Loucy (cell line): ENCODE measurements around the gene ZFR.
"Not testable (repeated sequence)": the region's sequence is repeated elsewhere in the genome, so short reads cannot be mapped to it uniquely, and the experiment has no call there.

Experiments
- H2AFZ ChIP-seq: fragments of 200-600 bp; sonication (generic); 2 replicates; pipeline ENCODE4 v1.6.0; 2016; ENCODE audit warnings: antibody characterized with exemption, mild to moderate bottlenecking, low read length, moderate library complexity
- H3F3A ChIP-seq: fragments of 200-600 bp; 2 replicates; pipeline ENCODE4 v1.6.0; 2016; ENCODE audit warnings: antibody characterized with exemption, low read depth, mild to moderate bottlenecking
- H3K27me3 ChIP-seq: fragments of 200-600 bp; sonication (generic); 2 replicates; pipeline ENCODE4 v1.6.1; 2014; ENCODE audit warnings: low read length, mild to moderate bottlenecking; ENCODE audit not compliant: insufficient read depth, poor library complexity, severe bottlenecking
- H3K36me3 ChIP-seq: fragments of 200-600 bp; sonication (generic); 2 replicates; pipeline ENCODE4 v1.6.1; 2016; ENCODE audit warnings: low read length; ENCODE audit not compliant: insufficient read depth
- H3K4me1 ChIP-seq: fragments of 200-600 bp; sonication (generic); 2 replicates; pipeline ENCODE4 v1.5.1; 2014; ENCODE audit warnings: low read length, mild to moderate bottlenecking; ENCODE audit not compliant: insufficient read depth, poor library complexity, severe bottlenecking
- H3K4me2 ChIP-seq: fragments of 200-600 bp; sonication (generic); 2 replicates; pipeline ENCODE4 v1.6.0; 2014; ENCODE audit warnings: antibody characterized with exemption, low read length, low read depth, mild to moderate bottlenecking; ENCODE audit not compliant: poor library complexity, severe bottlenecking
- H3K4me3 ChIP-seq: fragments of 200-600 bp; sonication (generic); 2 replicates; pipeline ENCODE4 v1.5.1; 2014; ENCODE audit warnings: low read length, mild to moderate bottlenecking, mixed read lengths; ENCODE audit not compliant: poor library complexity, severe bottlenecking
- H3K79me2 ChIP-seq: fragments of 200-600 bp; sonication (generic); 2 replicates; pipeline ENCODE4 v1.6.1; 2014; ENCODE audit warnings: low read length; ENCODE audit not compliant: insufficient read depth
- H3K9ac ChIP-seq: fragments of 200-600 bp; sonication (generic); 2 replicates; pipeline ENCODE4 v1.6.0; 2014; ENCODE audit warnings: mild to moderate bottlenecking, low read depth, low read length, moderate library complexity; ENCODE audit not compliant: poor library complexity, severe bottlenecking
- H3K9me2 ChIP-seq: fragments of 200-600 bp; sonication (generic); replicated peaks from 2 replicates; pipeline ENCODE4 v1.6.1; 2016; ENCODE audit warnings: low read depth, low read length, mixed read lengths
- H3K9me3 ChIP-seq: fragments of 200-600 bp; sonication (generic); 2 replicates; pipeline ENCODE4 v1.6.1; 2014; ENCODE audit warnings: mild to moderate bottlenecking, antibody characterized with exemption, low read length, low read depth; ENCODE audit not compliant: insufficient read depth
- H4K20me1 ChIP-seq: fragments of 200-600 bp; sonication (generic); 2 replicates; pipeline ENCODE4 v1.6.0; 2014; ENCODE audit warnings: antibody characterized with exemption, low read length, mild to moderate bottlenecking; ENCODE audit not compliant: insufficient read depth, poor library complexity, severe bottlenecking
- CTCF ChIP-seq: fragments of 200-600 bp; sonication (generic); conservative IDR thresholded peaks from 2 replicates; pipeline ENCODE4 v1.5.1; 2014; ENCODE audit warnings: mild to moderate bottlenecking, antibody characterized with exemption, low read length
- EZH2phosphoT487 ChIP-seq: fragments of 200-600 bp; IDR thresholded peaks from 2 replicates; pipeline ENCODE4 v1.6.1; 2018; ENCODE audit warnings: antibody characterized with exemption, mild to moderate bottlenecking, moderate library complexity, borderline replicate concordance

ZFR gene

DNA sequence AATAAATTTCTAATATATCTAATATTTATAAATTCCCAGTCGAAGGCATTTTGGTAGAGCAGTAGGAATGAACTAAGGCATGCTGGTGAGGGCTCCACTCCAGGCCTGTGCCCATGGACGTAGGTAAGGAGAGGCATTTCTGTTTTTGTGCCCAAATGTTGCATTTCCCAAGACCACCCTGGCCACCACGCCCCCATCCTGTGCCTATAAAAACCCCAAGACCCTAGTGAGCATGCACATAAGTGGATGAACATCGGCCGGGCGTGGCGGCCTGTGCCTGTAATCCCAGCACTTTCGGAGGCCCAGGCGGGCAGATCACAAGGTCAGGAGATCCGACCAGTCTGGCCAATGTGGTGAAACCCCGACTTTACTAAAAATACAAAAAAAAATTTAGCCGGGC, 121.7 kb downstream of the ZFR start:
- Histone ChIP-seq H3K9ac (no peak overlapping the region), H3K4me1 (no peaks in the 10 kb centered on the region), H3K9me3 (peaks cover 8% of the 10 kb centered on the region; the same call in 1 of the 2 replicates), H3K9me2 (no peaks in the 10 kb centered on the region), H3F3A (no peaks in the 10 kb centered on the region), H4K20me1 (no peaks in the 10 kb centered on the region), H3K27me3 (no peaks in the 10 kb centered on the region), H3K4me3 (no peak overlapping the region), H2AFZ (no peak overlapping the region), H3K36me3 (no peaks in the 10 kb centered on the region), H3K79me2 (no peaks in the 10 kb centered on the region), H3K4me2 (no peak overlapping the region)
- TF ChIP-seq CTCF (no peak), EZH2phosphoT487 (no peak)

DNA sequence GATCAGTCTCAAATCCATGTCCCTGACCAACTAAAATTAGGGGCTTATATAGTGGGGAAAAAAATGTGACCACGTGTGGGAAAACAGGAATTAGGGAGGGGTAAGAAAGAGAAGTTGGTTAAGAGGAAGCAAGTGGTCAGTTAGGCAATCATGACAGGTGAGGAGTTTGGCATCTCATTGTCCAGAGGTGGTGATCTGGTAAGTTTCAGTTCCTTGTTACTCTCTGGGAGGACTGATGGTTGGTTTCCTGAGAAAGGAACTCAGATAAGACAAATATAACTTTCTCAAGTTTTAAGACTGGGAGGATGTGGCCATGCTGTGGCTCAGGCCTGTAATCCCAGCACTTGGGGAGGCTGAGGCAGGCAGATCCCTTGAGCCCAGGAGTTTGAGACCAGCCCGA, 122.8 kb downstream of the ZFR start:
- H3K9me3 ChIP-seq, H3K9ac ChIP-seq, H3K79me2 ChIP-seq, H3K9me2 ChIP-seq, H3F3A ChIP-seq, H3K4me1 ChIP-seq, H3K4me3 ChIP-seq, H4K20me1 ChIP-seq, H3K36me3 ChIP-seq, H3K4me2 ChIP-seq, H2AFZ ChIP-seq, H3K27me3 ChIP-seq: not testable (repeated sequence)

DNA sequence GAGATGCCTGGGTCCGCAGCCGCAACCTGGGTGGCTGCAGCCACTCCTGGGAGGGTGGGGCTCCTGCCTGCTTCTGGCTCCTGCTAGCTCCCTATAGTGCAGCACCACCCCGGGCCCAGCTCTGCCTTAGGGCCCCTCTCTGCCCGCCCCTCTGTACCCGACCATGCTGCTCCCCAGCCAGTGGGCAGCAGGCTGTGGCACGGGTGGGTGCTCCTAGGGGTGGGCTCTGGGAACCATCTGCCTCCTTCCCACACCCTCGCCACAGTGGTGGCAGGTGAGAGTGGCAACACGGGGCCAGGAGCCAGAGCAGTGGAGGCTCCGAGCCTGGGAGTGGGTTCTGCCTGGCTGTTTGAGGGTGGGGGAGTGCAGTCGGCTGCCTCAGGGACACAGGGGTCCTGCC, 124.0 kb downstream of the ZFR start:
- Histone ChIP-seq H3K27me3 (no peaks in the 10 kb centered on the region), H3K9me2 (no peaks in the 10 kb centered on the region), H3K4me2 (no peak overlapping the region), H3K36me3 (no peaks in the 10 kb centered on the region), H3K9ac (no peak overlapping the region), H3F3A (no peaks in the 10 kb centered on the region), H3K4me1 (no peaks in the 10 kb centered on the region), H2AFZ (no peak overlapping the region), H3K79me2 (no peaks in the 10 kb centered on the region), H3K4me3 (no peak overlapping the region), H4K20me1 (no peaks in the 10 kb centered on the region), H3K9me3 (peaks cover 8% of the 10 kb centered on the region; the same call in 1 of the 2 replicates)
- TF ChIP-seq EZH2phosphoT487, result no peak
- no peak for TF ChIP-seq CTCF

- Histone ChIP-seq H3F3A (0 out of 2 replicates have a peak, but pooled peaks cover under 1% of the 10 kb centered on the region), H3K4me2 (no peak overlapping the region), H3K36me3 (no peaks in the 10 kb centered on the region), H3K4me1 (no peaks in the 10 kb centered on the region), H3K4me3 (no peak overlapping the region), H3K9me2 (no peaks in the 10 kb centered on the region), H3K27me3 (no peaks in the 10 kb centered on the region), H3K79me2 (no peaks in the 10 kb centered on the region), H3K9me3 (peaks cover 8% of the 10 kb centered on the region; the same call in 1 of the 2 replicates), H2AFZ (no peak overlapping the region), H3K9ac (no peak overlapping the region), H4K20me1 (no peaks in the 10 kb centered on the region)
- TF ChIP-seq EZH2phosphoT487, result no peak
- no peak for TF ChIP-seq CTCF
Measured at GRCh38 chr5:32319926-32320543, 124.5 kb downstream of the ZFR start.
